ENCODE results near the gene TGFBR2. TPM values are rescaled to one million over a fixed set of nuclear protein-coding genes. Genes with fewer than 3 reads are reported as not detected.

Gene TGFBR2
- total RNA-seq, 1 donor from 2014 or later, result 632 TPM

GRCh38 chr3:30675006-30675405, 68.6 kb downstream of the TGFBR2 start:
- DNase-seq, result no peak

GRCh38 chr3:30675774-30676173, 69.4 kb downstream of the TGFBR2 start:
- no peak for DNase-seq

GRCh38 chr3:30676424-30677346, 70.3 kb downstream of the TGFBR2 start:
- DNase-seq, result no peak

GRCh38 chr3:30677347-30677685, 70.9 kb downstream of the TGFBR2 start:
- DNase-seq, result no peak

GRCh38 chr3:30679045-30679444, 72.6 kb downstream of the TGFBR2 start:
- no peak for DNase-seq

GRCh38 chr3:30680789-30681648, 74.6 kb downstream of the TGFBR2 start:
- DNase-seq, result peak; percentile 54

GRCh38 chr3:30681649-30682211, 75.3 kb downstream of the TGFBR2 start:
- peak; percentile 97 for DNase-seq

- DNase-seq, result no peak
Measured at GRCh38 chr3:30682434-30683155, 76.2 kb downstream of the TGFBR2 start.

- no peak for DNase-seq
Measured at GRCh38 chr3:30683769-30684168, 77.4 kb downstream of the TGFBR2 start.

- no peak for DNase-seq
Measured at GRCh38 chr3:30684356-30684755, 78.0 kb downstream of the TGFBR2 start.

GRCh38 chr3:30685267-30685667, 78.9 kb downstream of the TGFBR2 start:
- DNase-seq, result no peak

- no peak for DNase-seq
Measured at GRCh38 chr3:30686176-30686575, 79.8 kb downstream of the TGFBR2 start.

- DNase-seq, result no peak
Measured at GRCh38 chr3:30686799-30687198, 80.4 kb downstream of the TGFBR2 start.

GRCh38 chr3:30687930-30688570, 81.6 kb downstream of the TGFBR2 start:
- DNase-seq, result no peak

- peak; percentile 73 for DNase-seq
Measured at GRCh38 chr3:30688776-30689641, 82.6 kb downstream of the TGFBR2 start.

- no peak for DNase-seq
Measured at GRCh38 chr3:30690199-30690598, 83.8 kb downstream of the TGFBR2 start.

GRCh38 chr3:30691249-30691880, 85.0 kb downstream of the TGFBR2 start:
- peak; percentile 63 for DNase-seq

- no peak for DNase-seq
Measured at GRCh38 chr3:30691944-30692343, 85.5 kb downstream of the TGFBR2 start.

- DNase-seq, result no peak
Measured at GRCh38 chr3:30692498-30693130, 86.2 kb downstream of the TGFBR2 start.
